Endothelial cell of hepatic sinusoid (primary cell): ENCODE data around the gene CPA4.
"Not testable (repeated sequence)": the region's sequence is repeated elsewhere in the genome, so short reads cannot be mapped to it uniquely, and the experiment has no call there.

Source experiments
- in situ Hi-C: cut with HindIII; loops from 2 replicates; pipeline ENCODE4 v1.10.0; 2017; ENCODE audit warnings: low sequenced_read_pairs

The CPA4 gene, protein sequence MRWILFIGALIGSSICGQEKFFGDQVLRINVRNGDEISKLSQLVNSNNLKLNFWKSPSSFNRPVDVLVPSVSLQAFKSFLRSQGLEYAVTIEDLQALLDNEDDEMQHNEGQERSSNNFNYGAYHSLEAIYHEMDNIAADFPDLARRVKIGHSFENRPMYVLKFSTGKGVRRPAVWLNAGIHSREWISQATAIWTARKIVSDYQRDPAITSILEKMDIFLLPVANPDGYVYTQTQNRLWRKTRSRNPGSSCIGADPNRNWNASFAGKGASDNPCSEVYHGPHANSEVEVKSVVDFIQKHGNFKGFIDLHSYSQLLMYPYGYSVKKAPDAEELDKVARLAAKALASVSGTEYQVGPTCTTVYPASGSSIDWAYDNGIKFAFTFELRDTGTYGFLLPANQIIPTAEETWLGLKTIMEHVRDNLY

GRCh38 chr7:130292682-130293257 is at the start of gene CPA4:
Gene CPA4, plus strand, starts transcription at chr7:130293161. Its CDS starts 20 bp downstream, at chr7:130293181.
- in situ Hi-C loops = loop anchor here (10.0 kb wide), 1 partner anchor 182 kb away; no protein-coding TSS in a partner anchor

DNA sequence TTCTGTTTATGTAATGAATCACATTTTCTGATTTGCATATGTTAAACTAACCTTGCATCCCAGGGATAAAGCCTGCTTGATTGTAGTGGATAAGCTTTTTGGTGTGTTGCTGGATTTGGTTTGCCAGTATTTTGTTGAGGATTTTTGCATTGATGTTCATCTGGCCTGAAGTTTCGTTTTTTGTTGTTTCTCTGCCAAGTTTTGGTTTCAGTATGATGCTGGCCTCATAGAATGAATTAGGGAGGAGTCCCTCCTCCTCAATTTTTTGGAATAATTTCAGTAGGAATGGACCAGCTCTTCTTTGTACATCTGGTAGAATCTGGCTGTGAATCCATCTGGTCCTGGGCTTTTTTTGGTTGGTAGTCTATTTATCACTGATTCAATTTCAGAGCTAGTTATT is 49.5 kb upstream of the CPA4 start:
- in situ Hi-C loops = not testable (repeated sequence)

DNA sequence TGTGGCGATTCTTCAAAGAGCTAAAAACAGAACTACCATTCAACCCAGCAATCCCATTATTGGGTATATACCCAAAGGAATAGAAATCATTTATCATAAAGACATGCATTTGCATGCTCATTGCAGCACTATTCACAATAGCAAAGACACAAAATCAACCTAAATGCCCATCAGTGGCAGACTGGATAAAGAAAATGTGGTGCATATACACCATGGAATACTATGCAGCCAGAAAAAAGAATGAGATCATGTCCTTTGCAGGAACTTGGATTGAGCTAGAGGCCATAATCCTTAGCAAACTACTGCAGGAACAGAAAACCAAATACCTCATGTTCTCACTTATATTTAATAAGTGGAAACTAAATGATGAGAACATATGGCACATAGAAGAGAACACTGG is 46.5 kb upstream of the CPA4 start:
- in situ Hi-C loops = not testable (repeated sequence)

- in situ Hi-C loops = not testable (repeated sequence)
Measured at GRCh38 chr7:130248842-130249241, 44.1 kb upstream of the CPA4 start.

- in situ Hi-C loops = not testable (repeated sequence)
Measured at GRCh38 chr7:130249626-130250025, 43.3 kb upstream of the CPA4 start.

DNA sequence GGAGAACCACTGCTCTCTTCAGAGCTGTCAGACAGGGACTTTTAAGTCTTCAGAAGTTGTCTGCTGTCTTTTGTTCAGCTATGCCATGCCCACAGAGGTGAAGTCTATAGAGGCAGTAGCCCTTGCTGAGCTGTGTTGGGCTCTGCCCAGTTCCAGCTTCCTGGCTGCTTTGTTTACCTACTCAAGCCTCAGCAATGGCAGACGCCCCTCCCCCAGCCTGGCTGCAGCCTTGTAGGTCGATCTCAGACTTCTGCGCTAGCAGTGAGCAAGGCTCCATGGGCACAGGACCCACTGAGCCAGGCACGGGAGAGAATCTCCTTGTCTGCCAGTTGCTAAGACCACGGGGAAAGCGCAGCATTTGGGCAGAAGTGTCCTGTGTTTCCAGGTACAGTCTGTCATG is 38.4 kb upstream of the CPA4 start:
- in situ Hi-C loops = no loop called here

- in situ Hi-C loops = no loop called here
Measured at GRCh38 chr7:130256704-130257103, 36.3 kb upstream of the CPA4 start.

DNA sequence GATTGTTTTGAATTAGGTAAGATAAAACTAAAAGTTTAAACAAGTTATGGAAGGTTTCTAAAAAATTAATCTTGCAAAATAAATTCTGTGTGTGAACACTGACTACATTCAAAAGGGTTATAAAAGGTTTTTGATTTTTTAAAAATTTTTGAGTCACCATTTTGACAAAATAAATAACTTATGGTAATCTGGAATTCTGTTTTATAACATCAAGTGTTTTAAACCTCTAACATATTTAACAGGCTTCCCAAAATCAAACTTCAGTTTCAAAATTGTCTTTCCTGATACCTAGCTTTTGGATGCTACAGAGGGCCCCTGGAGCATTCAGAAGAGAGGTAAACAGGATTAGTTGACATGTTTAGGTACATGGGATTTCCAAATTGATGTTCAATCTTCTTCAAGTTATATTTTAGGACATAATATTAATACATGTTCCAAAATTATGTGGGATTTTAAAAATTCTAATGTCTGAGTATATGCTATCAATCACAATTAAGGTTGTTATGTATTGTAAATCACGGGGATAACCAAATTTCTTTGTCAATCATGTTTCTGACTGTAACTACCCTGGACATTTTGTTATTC is 34.4 kb upstream of the CPA4 start:
- in situ Hi-C loops = no loop called here

GRCh38 chr7:130262448-130262847 is 30.5 kb upstream of the CPA4 start:
- in situ Hi-C loops = no loop called here

DNA sequence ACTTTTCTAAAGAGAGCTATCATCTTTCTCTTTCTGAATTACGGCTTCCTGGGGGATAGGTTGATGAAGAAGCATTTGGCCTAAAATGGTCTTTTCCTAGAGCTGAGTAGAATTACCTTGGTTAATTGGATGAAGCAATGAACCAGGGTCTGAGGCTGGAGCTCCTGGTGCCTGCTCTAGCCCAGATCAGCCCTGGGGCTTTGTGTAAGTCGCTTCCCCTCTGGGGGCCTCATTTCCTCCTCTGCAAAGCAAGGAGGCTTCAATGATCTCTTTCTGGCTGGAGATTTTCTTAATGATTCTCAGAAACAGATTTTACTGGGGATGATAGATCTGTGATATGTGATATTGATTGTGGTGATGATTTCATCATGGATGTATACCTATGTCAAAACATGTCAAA is 29.8 kb upstream of the CPA4 start:
- in situ Hi-C loops = no loop called here

DNA sequence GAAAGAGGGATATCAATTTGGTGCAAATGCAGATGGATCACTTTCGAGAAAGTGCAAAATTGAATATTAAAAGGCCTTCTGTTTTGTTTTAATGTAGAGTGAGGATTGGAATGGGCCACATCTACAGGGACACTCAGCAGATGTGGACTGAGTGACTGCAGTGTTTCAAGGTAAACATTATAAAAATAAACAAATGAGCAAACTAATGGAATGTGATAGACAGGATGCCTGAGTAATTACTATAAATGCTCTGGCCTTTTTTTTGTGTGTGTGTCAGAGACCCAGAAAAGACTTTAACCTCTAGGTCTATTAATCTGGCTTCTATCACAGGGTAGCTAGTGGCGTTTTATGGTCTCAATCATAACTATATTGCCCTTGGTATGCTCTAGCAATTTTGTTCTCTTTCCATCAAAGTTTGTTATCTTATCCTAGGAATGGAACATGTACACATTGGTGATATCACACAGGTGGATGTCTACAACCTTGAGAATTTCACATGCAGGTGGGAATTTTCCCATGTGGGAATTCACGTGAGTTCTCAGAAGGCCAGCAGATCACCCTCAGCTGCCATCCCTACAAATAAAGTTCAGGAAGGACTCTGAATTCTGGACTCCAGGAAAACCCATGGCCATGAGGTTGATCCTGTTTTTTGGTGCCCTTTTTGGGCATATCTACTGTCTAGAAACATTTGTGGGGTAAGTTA is 26.6 kb upstream of the CPA4 start, which contains the start of gene CPA2:
Gene CPA2, plus strand, starts transcription at position 606 of the 703 bp plus-strand sequence. Its CDS starts 19 bp downstream, at position 625.
- in situ Hi-C loops = no loop called here

- in situ Hi-C loops = no loop called here
Measured at GRCh38 chr7:130266961-130267321, 26.0 kb upstream of the CPA4 start.

DNA sequence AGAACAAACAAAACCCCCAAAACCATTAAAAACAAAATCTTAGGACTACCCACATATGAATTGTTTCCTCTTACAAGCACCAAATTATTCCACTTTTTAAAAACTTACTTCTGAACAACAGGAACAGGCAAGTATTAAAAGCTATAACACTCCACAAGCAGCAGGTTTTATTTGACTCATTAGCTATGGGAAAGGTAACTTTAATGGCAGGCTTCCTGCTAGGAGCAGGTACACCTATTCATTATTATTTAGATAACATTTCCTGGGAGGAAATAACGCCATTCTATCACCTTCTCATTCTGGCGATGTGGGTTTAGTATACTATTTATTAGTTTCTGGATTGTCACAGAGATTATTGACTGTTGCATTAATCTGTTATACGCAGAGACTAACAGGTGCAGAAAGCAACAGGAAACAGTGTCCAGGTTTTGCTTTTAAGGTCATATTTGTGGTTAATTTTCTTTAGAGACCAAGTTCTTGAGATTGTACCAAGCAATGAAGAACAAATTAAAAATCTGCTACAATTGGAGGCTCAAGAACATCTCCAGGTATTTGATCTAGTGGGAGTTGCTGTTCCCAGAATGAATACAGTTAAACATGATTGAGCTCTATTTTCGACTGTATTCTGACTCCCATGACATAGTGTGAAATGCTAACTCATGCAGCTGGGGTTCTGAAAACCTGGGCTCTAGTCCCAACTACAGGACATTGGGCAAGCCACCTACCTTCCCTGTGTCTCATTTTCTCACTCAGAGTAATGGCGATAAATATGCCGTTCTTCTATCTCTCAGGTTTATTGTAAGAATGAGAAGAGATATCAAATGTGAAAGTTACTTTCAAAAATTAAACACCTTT is 24.3 kb upstream of the CPA4 start:
- in situ Hi-C loops = no loop called here

GRCh38 chr7:130269318-130269694 is 23.7 kb upstream of the CPA4 start:
- in situ Hi-C loops = no loop called here

DNA sequence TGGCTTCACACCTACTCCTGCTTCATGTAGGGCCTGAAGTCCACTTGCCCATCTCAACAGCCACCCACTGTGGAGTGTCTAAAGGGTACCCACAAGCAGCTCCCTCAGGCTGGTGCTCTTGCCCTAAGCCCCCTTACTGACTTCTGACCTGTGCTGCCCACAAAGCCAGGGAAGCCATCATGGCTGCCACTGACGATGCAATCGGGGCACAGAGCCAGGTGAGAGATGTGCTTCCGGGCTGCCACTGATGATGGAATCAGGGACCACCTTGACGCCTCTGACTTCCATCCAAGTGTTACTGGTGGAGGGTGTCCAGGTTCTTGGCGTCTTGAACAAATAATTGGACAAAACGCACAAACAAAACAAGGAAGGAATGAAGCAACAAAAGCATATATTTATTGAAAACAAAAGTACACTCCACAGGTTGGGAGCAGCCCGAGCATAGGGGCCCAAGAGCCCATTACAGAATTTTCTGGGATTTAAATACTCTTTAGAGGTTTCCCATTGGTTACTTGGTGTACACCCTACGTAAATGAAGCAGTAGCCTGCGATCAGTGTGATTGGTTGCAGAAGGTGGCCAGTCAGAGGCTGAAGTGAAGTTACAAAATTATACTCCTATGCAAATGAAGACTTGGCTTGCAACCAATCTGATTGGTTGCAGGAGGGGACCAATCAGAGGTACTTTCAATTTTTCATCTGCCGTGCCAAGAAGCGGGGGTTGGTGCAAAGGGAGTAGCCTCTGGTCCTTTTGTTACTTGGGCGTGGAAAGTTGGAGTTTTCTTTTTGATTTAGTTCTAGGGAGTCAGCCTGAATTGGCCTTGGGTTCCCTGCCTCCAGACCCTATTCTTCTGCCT is 21.8 kb upstream of the CPA4 start:
- in situ Hi-C loops = no loop called here

- in situ Hi-C loops = no loop called here
Measured at GRCh38 chr7:130272381-130273080, 20.4 kb upstream of the CPA4 start.

DNA sequence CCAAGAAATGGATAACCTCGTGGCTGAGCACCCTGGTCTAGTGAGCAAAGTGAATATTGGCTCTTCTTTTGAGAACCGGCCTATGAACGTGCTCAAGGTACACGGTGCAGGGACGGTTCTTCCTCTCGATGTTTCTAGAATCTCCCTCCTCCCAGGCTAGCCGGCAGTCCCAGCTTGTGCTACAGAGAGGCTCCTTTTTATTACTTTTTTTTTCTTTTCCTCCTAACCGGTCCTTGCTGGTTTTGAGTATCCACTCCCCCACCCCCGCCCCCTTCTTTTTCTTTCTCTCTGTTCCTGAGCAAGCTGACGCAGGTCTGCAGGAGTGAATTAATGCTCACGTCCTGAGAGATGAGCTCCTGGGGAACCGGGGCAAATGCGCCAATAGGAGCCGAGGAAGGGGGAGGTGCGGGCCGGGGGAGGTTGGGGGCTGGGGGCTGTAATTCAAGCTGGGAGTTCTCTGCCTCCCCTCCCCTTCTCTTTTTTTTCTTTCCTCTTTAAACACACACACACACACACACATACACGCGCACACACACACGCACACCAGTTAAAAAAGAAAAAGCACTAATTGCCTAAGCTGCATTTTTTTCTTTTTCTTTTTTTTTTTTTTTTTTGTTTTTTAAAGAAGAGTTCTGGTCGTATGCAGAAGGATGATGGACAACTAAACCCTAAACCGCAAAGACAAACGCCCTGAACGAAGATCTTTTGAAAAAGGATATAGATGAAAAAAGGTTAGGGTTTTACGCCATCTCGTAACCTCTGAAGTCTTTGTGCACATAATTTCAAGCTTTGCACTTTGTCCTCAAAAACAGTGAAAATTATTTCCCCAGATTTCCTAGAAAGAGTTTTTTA is 19.7 kb upstream of the CPA4 start:
- in situ Hi-C loops = no loop called here

- in situ Hi-C loops = no loop called here
Measured at GRCh38 chr7:130273933-130274255, 19.1 kb upstream of the CPA4 start.
